ENCODE results near the gene ARF1. TPM values are rescaled to one million over a fixed set of nuclear protein-coding genes. Genes with fewer than 3 reads are reported as not detected.

Gene ARF1
- total and polyA plus RNA-seq, 2 of the 13 experiments (the other 11 are each of a cell fraction or from before 2014, with no cell fraction given): 186 to 327 TPM

DNA sequence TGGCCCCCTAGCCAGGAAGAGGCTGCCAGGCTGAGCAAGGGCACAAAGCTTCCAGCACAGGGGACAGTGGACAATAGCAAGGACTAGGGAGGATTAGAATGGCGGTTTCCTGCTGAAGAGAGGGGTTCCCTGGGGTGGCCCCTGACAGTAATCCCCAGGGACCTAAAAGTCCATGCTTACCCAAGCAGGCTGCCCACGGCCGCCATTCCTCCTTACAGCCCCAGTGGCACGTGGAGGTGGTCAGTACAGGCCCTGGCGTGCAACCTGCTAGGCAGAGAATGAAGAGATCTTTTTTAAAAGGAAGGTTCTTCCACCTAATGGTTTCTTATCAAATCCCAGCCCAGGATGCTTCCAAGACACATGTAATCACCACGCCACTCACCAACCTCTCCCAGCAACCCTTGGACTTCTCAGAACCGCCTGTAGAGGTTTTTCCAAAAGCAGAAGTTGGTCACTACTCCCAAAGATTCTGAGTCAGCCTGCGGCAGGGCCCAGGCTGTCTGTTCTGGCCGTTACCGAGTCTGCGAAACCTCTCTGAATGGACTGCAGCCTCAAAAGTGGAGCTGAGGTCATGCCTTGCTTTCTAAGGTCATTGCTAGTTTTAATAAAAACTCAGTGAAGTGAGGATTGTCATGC is 25.7 kb downstream of the ARF1 start:
- Histone ChIP-seq H3K27me3 (ENCODE audit: control insufficient read depth in 1 of 2, insufficient read depth in 2 of 2, low read length in 2 of 2) (no peaks in the 10 kb centered on the region; a peak in 1 of 5 replicates), H3K4me1 (ENCODE audit: insufficient read depth, low read length) (peaks cover 35% of the 10 kb centered on the region), H3K36me3 (replicated peaks in 1 of 2; ENCODE audit: control insufficient read depth in 1 of 2, insufficient read depth in 2 of 2, low read length in 2 of 2) (peaks cover 2 to 7% of the 10 kb centered on the region in 2 experiments; a peak in 2 of 5 replicates), H3K4me3 (replicated peaks in 1 of 3; ENCODE audit: insufficient read depth in 1 of 3, low read depth in 2 of 3, low read length in 3 of 3) (peak overlapping the region; percentile 90 to 99 (median 97)), H3K4me2 (ENCODE audit: low read depth, low read length) (peak overlapping the region; percentile 93), H3K27ac (ENCODE audit: extremely low read length, insufficient read depth, low read length) (peak overlapping the region; percentile 79), H3K79me2 (ENCODE audit: insufficient read depth, low read length) (peaks cover 18% of the 10 kb centered on the region), H3K9ac (ENCODE audit: insufficient read depth, low read depth, low read length) (peak overlapping the region; percentile 97), H4K20me1 (ENCODE audit: insufficient read depth, low read length) (no peaks in the 10 kb centered on the region), H3K9me3 (ENCODE audit: low read length) (no peaks in the 10 kb centered on the region), H2AFZ (ENCODE audit: low read length) (no peak overlapping the region)
- TF ChIP-seq HOXA9 (CRISPR knock-in tag; IDR thresholded peaks at IDR 0.05; ENCODE audit: borderline replicate concordance): no peak
- TF ChIP-seq ZNF549 (CRISPR knock-in tag; IDR thresholded peaks at IDR 0.05): no peak
- no peak for TF ChIP-seq SMARCC2 (IDR thresholded peaks at IDR 0.05)
- 0 out of 2 replicates have a peak, but pooled peaks have one; percentile 7 for TF ChIP-seq ZNF232 (CRISPR knock-in tag; IDR thresholded peaks at IDR 0.05; ENCODE audit: borderline replicate concordance)
- 0 out of 2 replicates have a peak, but pooled peaks have one; percentile 0 for TF ChIP-seq ZNF441 (CRISPR knock-in tag; IDR thresholded peaks at IDR 0.05; ENCODE audit: borderline replicate concordance)
- TF ChIP-seq TAF1 (CRISPR knock-in tag; IDR thresholded peaks at IDR 0.05): no peak
- ChIA-PET POLR2A (interaction anchor here (0.8 to 1.3 kb wide), 2 partner anchors 8 to 24 kb away, joined by 3 read pairs; no protein-coding TSS in a partner anchor), CTCF (ENCODE audit: low intra/inter-chr PET ratio, low total read pairs) (no interaction called here)
- DNase-seq (ENCODE audit: low spot score): no peak
- in situ Hi-C loops (cut with HindIII; ENCODE audit: extremely low pct_ligation_motif_present, low pct_unique_long_range_greater_than_20kb) (no loop called here), intact Hi-C loops (cut with micrococcal nuclease; ENCODE audit: unreplicated experiment) (no loop called here)
- no peak for ATAC-seq
- 27% methylated on average over 5 of the region's 11 CpGs for WGBS (ENCODE audit: low lambda C conversion rate)
- no TSS peak for BruUV-seq (replicated peaks)
- FAIRE-seq: no peak

DNA sequence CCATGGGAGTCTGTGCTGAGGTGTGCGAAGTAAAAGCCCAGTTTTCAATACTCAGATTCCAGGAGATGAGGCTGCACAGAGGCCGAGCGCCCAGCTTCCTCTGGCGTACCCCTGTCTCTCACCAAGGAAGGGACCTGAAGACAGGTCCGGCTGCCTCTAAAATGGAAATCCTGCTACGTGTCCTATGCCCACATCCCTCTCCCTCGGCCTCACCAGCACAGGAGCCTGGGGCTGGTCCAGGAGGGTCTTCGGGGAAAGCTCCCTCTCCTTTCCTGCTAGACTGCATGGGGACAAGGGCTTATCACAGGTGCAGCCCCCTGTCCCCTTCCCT is 26.2 kb downstream of the ARF1 start:
- ChIA-PET POLR2A (interaction anchor here (0.8 to 1.3 kb wide), 2 partner anchors 9 to 25 kb away, joined by 3 read pairs; no protein-coding TSS in a partner anchor), CTCF (ENCODE audit: low intra/inter-chr PET ratio, low total read pairs) (no interaction called here)
- no peaks in the 10 kb centered on the region for H3K9me3 ChIP-seq (ENCODE audit: low read length)
- in situ Hi-C loops (cut with HindIII; ENCODE audit: extremely low pct_ligation_motif_present, low pct_unique_long_range_greater_than_20kb) (no loop called here), intact Hi-C loops (cut with micrococcal nuclease; ENCODE audit: unreplicated experiment) (no loop called here)
- peaks cover 34% of the 10 kb centered on the region for H3K4me1 ChIP-seq (ENCODE audit: insufficient read depth, low read length)
- peak overlapping the region; percentile 90 to 99 (median 97) for H3K4me3 ChIP-seq (replicated peaks in 1 of 3; ENCODE audit: insufficient read depth in 1 of 3, low read depth in 2 of 3, low read length in 3 of 3)
- H4K20me1 ChIP-seq (ENCODE audit: insufficient read depth, low read length): no peaks in the 10 kb centered on the region
- no peaks in the 10 kb centered on the region; a peak in 1 of 5 replicates for H3K27me3 ChIP-seq (ENCODE audit: control insufficient read depth in 1 of 2, insufficient read depth in 2 of 2, low read length in 2 of 2)
- FAIRE-seq (no peak), ATAC-seq (no peak), DNase-seq (ENCODE audit: low spot score) (no peak)
- BruUV-seq (replicated peaks): TSS peak; percentile 82
- H2AFZ ChIP-seq (ENCODE audit: low read length): no peak overlapping the region
- H3K79me2 ChIP-seq (ENCODE audit: insufficient read depth, low read length): peaks cover 18% of the 10 kb centered on the region
- peak overlapping the region; percentile 97 for H3K9ac ChIP-seq (ENCODE audit: insufficient read depth, low read depth, low read length)
- 0% methylated on average over 5 of the region's 8 CpGs for WGBS (ENCODE audit: low lambda C conversion rate)
- peak overlapping the region; percentile 79 for H3K27ac ChIP-seq (ENCODE audit: extremely low read length, insufficient read depth, low read length)
- peak overlapping the region; percentile 93 for H3K4me2 ChIP-seq (ENCODE audit: low read depth, low read length)
- peaks cover 2 to 7% of the 10 kb centered on the region in 2 experiments; a peak in 2 of 5 replicates for H3K36me3 ChIP-seq (replicated peaks in 1 of 2; ENCODE audit: control insufficient read depth in 1 of 2, insufficient read depth in 2 of 2, low read length in 2 of 2)
- TF ChIP-seq ZNF354B (CRISPR knock-in tag; IDR thresholded peaks at IDR 0.05) (no peak), NFIC (IDR thresholded peaks at IDR 0.05; ENCODE audit: low read length) (no peak), ZNF598 (CRISPR knock-in tag; IDR thresholded peaks at IDR 0.05; ENCODE audit: borderline replicate concordance) (0 out of 2 replicates have a peak, but pooled peaks have one; percentile 66), NCOA5 (CRISPR knock-in tag; IDR thresholded peaks at IDR 0.05) (0 out of 2 replicates have a peak, but pooled peaks have one; percentile 53), NFE2L1 (CRISPR knock-in tag; IDR thresholded peaks at IDR 0.05; ENCODE audit: borderline replicate concordance) (no peak), HMGA1 (CRISPR knock-in tag; conservative IDR thresholded peaks at IDR 0.05) (no peak), MTF1 (CRISPR knock-in tag; IDR thresholded peaks at IDR 0.05) (no peak), ZBTB7A (CRISPR knock-in tag; IDR thresholded peaks at IDR 0.05) (0 out of 2 replicates have a peak, but pooled peaks have one; percentile 12)
- TF ChIP-seq, protein P1, sequence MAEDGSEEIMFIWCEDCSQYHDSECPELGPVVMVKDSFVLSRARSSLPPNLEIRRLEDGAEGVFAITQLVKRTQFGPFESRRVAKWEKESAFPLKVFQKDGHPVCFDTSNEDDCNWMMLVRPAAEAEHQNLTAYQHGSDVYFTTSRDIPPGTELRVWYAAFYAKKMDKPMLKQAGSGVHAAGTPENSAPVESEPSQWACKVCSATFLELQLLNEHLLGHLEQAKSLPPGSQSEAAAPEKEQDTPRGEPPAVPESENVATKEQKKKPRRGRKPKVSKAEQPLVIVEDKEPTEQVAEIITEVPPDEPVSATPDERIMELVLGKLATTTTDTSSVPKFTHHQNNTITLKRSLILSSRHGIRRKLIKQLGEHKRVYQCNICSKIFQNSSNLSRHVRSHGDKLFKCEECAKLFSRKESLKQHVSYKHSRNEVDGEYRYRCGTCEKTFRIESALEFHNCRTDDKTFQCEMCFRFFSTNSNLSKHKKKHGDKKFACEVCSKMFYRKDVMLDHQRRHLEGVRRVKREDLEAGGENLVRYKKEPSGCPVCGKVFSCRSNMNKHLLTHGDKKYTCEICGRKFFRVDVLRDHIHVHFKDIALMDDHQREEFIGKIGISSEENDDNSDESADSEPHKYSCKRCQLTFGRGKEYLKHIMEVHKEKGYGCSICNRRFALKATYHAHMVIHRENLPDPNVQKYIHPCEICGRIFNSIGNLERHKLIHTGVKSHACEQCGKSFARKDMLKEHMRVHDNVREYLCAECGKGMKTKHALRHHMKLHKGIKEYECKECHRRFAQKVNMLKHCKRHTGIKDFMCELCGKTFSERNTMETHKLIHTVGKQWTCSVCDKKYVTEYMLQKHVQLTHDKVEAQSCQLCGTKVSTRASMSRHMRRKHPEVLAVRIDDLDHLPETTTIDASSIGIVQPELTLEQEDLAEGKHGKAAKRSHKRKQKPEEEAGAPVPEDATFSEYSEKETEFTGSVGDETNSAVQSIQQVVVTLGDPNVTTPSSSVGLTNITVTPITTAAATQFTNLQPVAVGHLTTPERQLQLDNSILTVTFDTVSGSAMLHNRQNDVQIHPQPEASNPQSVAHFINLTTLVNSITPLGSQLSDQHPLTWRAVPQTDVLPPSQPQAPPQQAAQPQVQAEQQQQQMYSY (CRISPR knock-in tag; IDR thresholded peaks at IDR 0.05): 0 out of 2 replicates have a peak, but pooled peaks have one; percentile 8
